CD4-positive, alpha-beta T cell (primary cell): ENCODE results near the gene ANLN. TPM values are rescaled to one million over a fixed set of nuclear protein-coding genes. Genes with fewer than 3 reads are reported as not detected.

Source experiments
- ATAC-seq: fragments of 200-7000 bp; cut with Tn5 transposase; one replicate; pipeline ENCODE4 v1.10.0; 2022; ENCODE audit warnings: mild to moderate bottlenecking; ENCODE audit not compliant: poor library complexity
- CTCF ChIA-PET: fragments of 350-600 bp; sonication (Branson Sonifier 250); formaldehyde crosslinking; loops from one replicate; lab custom pipeline; 2021; ENCODE audit warnings: antibody characterized with exemption, inconsistent platforms; lab: Charles Lee
- POLR2A ChIA-PET: fragments of 350-600 bp; sonication (Branson Sonifier 250); formaldehyde crosslinking; loops from one replicate; lab custom pipeline; 2021; ENCODE audit warnings: antibody characterized with exemption, inconsistent platforms; lab: Charles Lee
- DNase-seq, 14 experiments: peaks; one replicate each; pipeline ENCODE4 v3.0.0-alpha.2; 2013 to 2020; ENCODE audit warnings: mixed read lengths in 2 of 14
- H3K27ac ChIP-seq, 2 donors: one replicate each; pipeline versions ENCODE4 v1.5.1 to v1.7.0; 2013; ENCODE audit warnings: low read length in 2 of 2, low read depth in 1 of 2, mild to moderate bottlenecking in 1 of 2
- H3K27me3 ChIP-seq, 2 experiments: 1 replicate in 1 of 2; 2 replicates in 1 of 2; pipeline versions ENCODE4 v1.6.1 to v1.7.0; 2013; ENCODE audit warnings: low read length in 2 of 2, control low read depth in 1 of 2, mild to moderate bottlenecking in 1 of 2, moderate library complexity in 1 of 2; ENCODE audit not compliant: insufficient read depth in 2 of 2, control insufficient read depth in 1 of 2
- H3K36me3 ChIP-seq: one replicate; pipeline ENCODE4 v1.6.1; 2013; ENCODE audit warnings: low read length, control low read depth; ENCODE audit not compliant: insufficient read depth
- H3K4me1 ChIP-seq: one replicate; pipeline ENCODE4 v1.6.1; 2013; ENCODE audit warnings: low read length, control low read depth; ENCODE audit not compliant: insufficient read depth
- H3K4me3 ChIP-seq: one replicate; pipeline ENCODE4 v1.5.1; 2013; ENCODE audit warnings: mild to moderate bottlenecking, low read length, moderate library complexity
- H3K9me3 ChIP-seq, 2 experiments: 1 replicate in 1 of 2; 2 replicates in 1 of 2; pipeline versions ENCODE4 v1.6.1 to v1.7.0; 2013; ENCODE audit warnings: low read length in 2 of 2, mild to moderate bottlenecking in 2 of 2, control low read depth in 1 of 2, moderate library complexity in 1 of 2; ENCODE audit not compliant: control insufficient read depth in 1 of 2, insufficient read depth in 1 of 2
- H3K27ac Mint-ChIP-seq: one replicate; pipeline ENCODE4 v1.8.0; 2020; ENCODE audit warnings: mixed read lengths
- H3K27me3 Mint-ChIP-seq: one replicate; pipeline ENCODE4 v1.8.0; 2021; ENCODE audit warnings: mixed read lengths
- H3K36me3 Mint-ChIP-seq: one replicate; pipeline ENCODE4 v1.8.0; 2021; ENCODE audit warnings: low read depth, mixed read lengths
- H3K4me1 Mint-ChIP-seq: one replicate; pipeline ENCODE4 v1.8.0; 2021; ENCODE audit warnings: low read depth, mixed read lengths
- H3K4me3 Mint-ChIP-seq: one replicate; pipeline ENCODE4 v1.8.0; 2020; ENCODE audit warnings: mild to moderate bottlenecking, mixed read lengths
- H3K9me3 Mint-ChIP-seq: one replicate; pipeline ENCODE4 v1.8.0; 2020; ENCODE audit warnings: mixed read lengths
- intact Hi-C, 2 experiments: fragments of 100-400 bp; cut with DNase I in 1 of 2; cut with micrococcal nuclease in 1 of 2; formaldehyde crosslinking; loops; one replicate each; pipeline versions ENCODE4 v1.15.1 to v1.9.0; 2023 to 2025; cut with DNase I, micrococcal nuclease
- total RNA-seq, 174 experiments: library from RNA in 2 of 174; stranded (reverse) in 2 of 174; gene quantifications; one replicate each; pipeline ENCODE4 v1.2.3 and lab custom pipeline; 2021 to 2026
- TF ChIP-seq, protein P1 (sequence below): fragments of 200-600 bp; IDR thresholded peaks from one replicate; pipeline ENCODE4 v1.8.0; 2022; ENCODE audit warnings: antibody characterized with exemption, mild to moderate bottlenecking

Gene ANLN
- total RNA-seq, 2 experiments from 2014 or later: 0.33 to 1.1 TPM

DNA sequence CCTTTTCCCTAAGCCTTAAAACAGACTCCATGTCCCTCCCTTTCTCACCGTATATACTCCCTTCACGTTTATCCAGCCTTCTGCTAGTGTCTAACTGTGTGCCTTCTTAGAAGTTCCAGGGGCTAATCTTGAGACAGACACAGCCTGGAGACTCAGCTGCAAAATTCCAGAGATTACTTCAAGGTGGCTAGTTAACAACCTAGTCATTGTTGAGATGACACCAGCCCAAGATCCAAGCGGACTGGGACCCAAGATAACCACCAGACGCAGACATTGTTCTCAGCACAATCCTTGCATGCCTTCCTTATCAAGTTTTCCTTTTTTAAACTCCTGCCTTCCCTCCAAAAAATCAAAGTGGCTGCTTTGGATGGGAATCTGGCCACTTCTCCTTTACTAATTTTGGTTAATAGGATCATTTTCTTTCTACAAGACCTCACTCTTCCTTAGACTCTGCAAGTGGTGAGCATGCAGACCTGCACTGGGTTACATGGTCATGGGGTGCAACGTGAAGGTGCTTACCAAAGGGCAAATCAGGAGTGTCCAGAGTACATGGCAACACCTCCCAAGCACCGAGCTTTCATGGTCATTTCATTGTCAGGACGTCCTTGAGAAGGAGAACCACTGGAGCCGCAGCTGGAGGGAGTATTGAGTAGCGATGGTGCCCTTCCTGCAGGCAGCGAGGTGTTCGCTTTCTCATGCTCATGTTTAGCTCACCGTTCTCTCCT is 69.7 kb downstream of the ANLN start:
- Histone ChIP-seq H3K36me3 (no peaks in the 10 kb centered on the region), H3K4me3 (no peak overlapping the region), H3K4me1 (no peaks in the 10 kb centered on the region), H3K27ac (no peak overlapping the region), H3K27me3 (no peaks in the 10 kb centered on the region), H3K9me3 (no peaks in the 10 kb centered on the region)
- Mint-ChIP-seq H3K27me3 (no peaks in the 10 kb centered on the region), H3K36me3 (no peaks in the 10 kb centered on the region), H3K9me3 (no peaks in the 10 kb centered on the region), H3K4me3 (no peak overlapping the region), H3K4me1 (no peaks in the 10 kb centered on the region), H3K27ac (no peak overlapping the region)
- intact Hi-C loops: no loop called here
- ChIA-PET CTCF (no interaction called here), POLR2A (interaction anchor here (0.6 kb wide), 1 partner anchor 448 kb away, joined by 3 read pairs; no protein-coding TSS in a partner anchor)
- ATAC-seq (no peak), DNase-seq (no peak)
- TF ChIP-seq, protein P1, sequence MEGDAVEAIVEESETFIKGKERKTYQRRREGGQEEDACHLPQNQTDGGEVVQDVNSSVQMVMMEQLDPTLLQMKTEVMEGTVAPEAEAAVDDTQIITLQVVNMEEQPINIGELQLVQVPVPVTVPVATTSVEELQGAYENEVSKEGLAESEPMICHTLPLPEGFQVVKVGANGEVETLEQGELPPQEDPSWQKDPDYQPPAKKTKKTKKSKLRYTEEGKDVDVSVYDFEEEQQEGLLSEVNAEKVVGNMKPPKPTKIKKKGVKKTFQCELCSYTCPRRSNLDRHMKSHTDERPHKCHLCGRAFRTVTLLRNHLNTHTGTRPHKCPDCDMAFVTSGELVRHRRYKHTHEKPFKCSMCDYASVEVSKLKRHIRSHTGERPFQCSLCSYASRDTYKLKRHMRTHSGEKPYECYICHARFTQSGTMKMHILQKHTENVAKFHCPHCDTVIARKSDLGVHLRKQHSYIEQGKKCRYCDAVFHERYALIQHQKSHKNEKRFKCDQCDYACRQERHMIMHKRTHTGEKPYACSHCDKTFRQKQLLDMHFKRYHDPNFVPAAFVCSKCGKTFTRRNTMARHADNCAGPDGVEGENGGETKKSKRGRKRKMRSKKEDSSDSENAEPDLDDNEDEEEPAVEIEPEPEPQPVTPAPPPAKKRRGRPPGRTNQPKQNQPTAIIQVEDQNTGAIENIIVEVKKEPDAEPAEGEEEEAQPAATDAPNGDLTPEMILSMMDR: no peak

DNA sequence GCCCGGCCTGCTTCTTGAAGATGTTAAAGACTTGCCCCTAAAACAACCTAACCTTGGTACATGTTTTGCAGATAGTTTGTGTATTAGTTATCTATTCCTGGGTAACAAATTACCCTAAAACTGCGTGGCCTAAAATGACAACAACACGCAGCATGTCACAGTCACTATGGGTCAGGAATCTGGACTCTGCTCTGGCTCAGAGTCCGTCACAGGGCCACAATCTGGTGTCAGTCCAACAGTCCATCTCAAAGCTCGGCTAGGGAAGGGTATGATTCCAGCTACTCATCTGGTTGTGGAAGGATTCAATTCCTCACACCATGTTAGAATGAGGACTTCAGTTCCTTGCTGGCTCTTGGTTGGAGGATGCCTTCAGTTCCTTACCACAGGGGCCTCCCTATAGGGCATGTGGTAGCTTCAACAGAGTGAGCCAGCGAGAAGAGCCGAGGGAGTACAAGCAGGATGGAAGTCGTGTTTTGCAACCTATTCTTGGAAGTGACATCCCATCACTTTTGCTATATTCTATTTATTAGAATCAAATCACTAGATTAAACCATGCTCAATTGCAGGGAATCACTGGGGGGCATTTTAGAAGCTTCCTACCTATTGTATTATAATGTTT is 71.3 kb downstream of the ANLN start:
- Histone ChIP-seq H3K27ac (no peak overlapping the region), H3K36me3 (no peaks in the 10 kb centered on the region), H3K4me1 (no peaks in the 10 kb centered on the region), H3K9me3 (no peaks in the 10 kb centered on the region), H3K4me3 (no peak overlapping the region), H3K27me3 (no peaks in the 10 kb centered on the region)
- CTCF ChIA-PET: interaction anchor here (0.6 kb wide), 1 partner anchor 12 kb away, joined by 3 read pairs; no protein-coding TSS in a partner anchor
- POLR2A ChIA-PET: interaction anchor here (0.7 kb wide), 1 partner anchor 759 kb away, joined by 3 read pairs; no protein-coding TSS in a partner anchor
- ATAC-seq (no peak), DNase-seq (no peak)
- H3K4me3 Mint-ChIP-seq: no peak overlapping the region
- no peaks in the 10 kb centered on the region for H3K9me3 Mint-ChIP-seq
- intact Hi-C loops: no loop called here
- H3K27ac Mint-ChIP-seq: no peak overlapping the region
- TF ChIP-seq, protein P1: no peak
- H3K4me1 Mint-ChIP-seq: no peaks in the 10 kb centered on the region
- no peaks in the 10 kb centered on the region for H3K36me3 Mint-ChIP-seq
- H3K27me3 Mint-ChIP-seq: no peaks in the 10 kb centered on the region

DNA sequence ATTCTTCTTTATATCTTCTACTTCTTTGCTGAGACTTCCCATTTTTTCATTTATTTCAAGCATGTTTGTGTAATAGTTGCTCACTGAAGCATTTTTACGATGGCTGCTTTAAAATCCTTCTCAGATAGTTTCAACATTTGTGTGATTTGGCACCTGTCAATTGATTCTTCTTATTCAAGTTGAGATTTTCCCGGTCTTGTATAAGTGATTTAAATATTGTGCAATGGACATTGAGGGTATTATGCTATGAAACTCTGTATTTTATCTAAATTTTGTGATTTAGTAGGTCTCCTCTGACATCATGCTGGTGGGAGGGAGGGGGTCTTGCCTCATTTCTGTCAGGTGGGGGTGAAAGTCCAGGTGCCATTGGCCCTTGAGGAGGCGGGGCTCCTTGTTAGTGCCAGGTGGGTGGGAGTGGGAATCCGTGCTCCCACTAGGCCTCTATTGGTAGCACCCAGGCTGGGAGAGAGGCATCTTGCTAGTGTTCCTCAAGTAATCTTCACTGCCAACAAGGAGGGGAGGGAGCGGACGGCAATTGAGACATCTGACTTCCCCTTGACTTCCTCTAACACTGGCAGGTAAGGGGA is 73.0 kb downstream of the ANLN start:
- ChIA-PET POLR2A (no interaction called here), CTCF (no interaction called here)
- H3K4me1 Mint-ChIP-seq: no peaks in the 10 kb centered on the region
- H3K27me3 Mint-ChIP-seq: peaks cover 4% of the 10 kb centered on the region
- H3K9me3 ChIP-seq: no peaks in the 10 kb centered on the region
- H3K4me3 Mint-ChIP-seq: no peak overlapping the region
- H3K9me3 Mint-ChIP-seq: no peaks in the 10 kb centered on the region
- no peaks in the 10 kb centered on the region for H3K4me1 ChIP-seq
- TF ChIP-seq, protein P1: no peak
- H3K27ac Mint-ChIP-seq: no peak overlapping the region
- no peak for ATAC-seq
- no peak overlapping the region for H3K4me3 ChIP-seq
- H3K27me3 ChIP-seq: no peaks in the 10 kb centered on the region
- H3K36me3 Mint-ChIP-seq: no peaks in the 10 kb centered on the region
- no peaks in the 10 kb centered on the region for H3K36me3 ChIP-seq
- no peak for DNase-seq
- H3K27ac ChIP-seq: no peak overlapping the region
- intact Hi-C loops: no loop called here
